Measurements from ENCODE around the gene SPC24.

The SPC24 gene

DNA sequence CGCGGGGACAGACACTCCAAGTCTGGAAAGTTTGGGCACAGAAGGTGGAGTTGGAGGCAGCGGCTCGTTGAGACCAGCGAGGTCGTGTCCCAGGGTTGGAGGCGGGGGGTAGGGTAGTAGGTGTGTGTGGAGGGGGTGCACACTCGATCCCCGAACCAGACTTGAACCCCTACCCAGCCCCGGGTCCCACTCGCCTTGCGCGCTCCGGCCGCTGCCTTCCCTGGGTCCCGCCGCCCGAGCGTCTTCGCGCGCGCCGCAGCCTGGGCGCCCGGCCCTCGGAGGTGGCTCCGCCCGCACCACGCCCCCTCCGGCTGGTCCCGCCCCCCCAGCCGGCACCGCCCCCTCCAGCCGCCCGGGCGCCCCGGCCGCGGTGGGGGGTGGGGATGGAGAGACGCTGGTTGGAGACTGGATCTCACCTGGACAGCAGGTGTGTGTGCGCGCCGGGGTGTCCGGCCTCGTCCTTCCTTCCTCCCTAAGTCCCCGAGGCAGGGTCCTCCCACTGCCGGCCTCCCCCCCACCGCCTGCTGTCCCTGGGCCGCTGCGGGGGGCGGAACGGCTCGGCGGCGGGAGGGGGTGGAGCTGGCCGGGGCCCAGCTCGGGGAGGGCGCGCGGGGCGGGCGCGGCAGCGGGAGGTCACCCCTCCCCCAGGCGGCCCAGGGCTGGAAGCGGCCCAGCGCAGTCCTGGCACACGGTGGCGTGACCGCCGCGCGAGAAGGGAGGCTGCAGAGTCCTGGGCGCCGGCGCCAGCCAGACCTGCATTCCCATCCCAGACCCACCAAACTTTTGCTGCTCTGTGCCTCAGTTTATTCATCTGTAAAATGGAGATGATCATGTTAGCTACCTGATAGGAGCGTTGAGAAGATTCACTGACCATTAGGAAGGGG lies 42.0 kb upstream of the SPC24 start, which contains the start of gene KANK2:
KANK2 (minus strand) TSS at position 255 of the 884 bp plus-strand sequence. CDS start 3,034 bp downstream, outside the sequence.
- Histone ChIP-seq H3K27me3 (no peaks in the 10 kb centered on the region), H3K36me3 (peaks cover 2% of the 10 kb centered on the region), H3K4me1 (no peaks in the 10 kb centered on the region), H3K4me3 (ENCODE audit: low read depth, low read length) (peak within 1 kb of the TSS; percentile 67), H3K9me3 (no peaks in the 10 kb centered on the region)
- TF ChIP-seq, protein P1, sequence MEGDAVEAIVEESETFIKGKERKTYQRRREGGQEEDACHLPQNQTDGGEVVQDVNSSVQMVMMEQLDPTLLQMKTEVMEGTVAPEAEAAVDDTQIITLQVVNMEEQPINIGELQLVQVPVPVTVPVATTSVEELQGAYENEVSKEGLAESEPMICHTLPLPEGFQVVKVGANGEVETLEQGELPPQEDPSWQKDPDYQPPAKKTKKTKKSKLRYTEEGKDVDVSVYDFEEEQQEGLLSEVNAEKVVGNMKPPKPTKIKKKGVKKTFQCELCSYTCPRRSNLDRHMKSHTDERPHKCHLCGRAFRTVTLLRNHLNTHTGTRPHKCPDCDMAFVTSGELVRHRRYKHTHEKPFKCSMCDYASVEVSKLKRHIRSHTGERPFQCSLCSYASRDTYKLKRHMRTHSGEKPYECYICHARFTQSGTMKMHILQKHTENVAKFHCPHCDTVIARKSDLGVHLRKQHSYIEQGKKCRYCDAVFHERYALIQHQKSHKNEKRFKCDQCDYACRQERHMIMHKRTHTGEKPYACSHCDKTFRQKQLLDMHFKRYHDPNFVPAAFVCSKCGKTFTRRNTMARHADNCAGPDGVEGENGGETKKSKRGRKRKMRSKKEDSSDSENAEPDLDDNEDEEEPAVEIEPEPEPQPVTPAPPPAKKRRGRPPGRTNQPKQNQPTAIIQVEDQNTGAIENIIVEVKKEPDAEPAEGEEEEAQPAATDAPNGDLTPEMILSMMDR (IDR thresholded peaks at IDR 0.05; ENCODE audit: low read depth, low read length) = no peak
- peak; percentile 88 for DNase-seq

DNA sequence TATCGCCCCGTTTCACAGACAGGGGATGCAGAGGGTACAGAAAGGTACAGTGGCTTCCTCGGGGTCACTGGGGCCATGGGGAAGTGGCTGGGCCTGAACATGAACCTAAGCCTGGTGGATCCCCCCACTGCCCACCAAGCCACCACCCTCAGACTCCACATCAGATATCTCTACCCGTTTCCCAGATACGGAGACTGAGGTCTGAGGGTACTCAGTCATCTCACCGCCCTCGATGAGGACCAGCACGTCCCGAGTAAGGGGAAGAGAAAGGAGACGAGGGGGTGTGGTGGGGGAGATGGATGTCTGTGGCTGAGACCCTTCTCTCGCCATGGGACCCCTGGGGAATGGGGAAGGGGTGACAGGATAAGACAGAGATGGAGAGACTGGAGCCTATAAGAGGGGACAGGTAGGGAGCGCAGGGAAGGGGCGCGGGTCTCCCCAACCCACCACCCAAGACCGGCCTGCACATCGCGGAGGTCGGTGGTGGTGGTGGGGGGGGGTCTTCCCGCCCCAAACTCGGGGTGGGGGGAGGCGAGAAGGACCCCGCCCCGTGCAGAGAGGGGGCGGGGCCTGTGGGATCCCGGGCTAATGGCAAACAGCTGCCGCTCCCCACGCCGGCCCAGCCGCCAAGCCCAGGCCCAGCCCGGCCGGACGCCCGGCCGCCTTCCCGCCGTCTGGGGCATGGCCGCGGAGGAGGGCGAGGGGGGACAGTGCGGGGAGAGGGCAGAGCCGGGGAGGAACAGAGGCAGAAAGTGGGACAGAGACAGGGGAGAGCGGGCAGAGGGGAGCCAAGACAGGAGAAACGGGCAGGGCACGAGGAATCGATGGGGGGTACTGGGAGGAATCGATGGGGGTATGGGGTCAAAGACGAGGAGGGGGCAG lies 41.1 kb upstream of the SPC24 start:
- Histone ChIP-seq H3K36me3 (peaks cover 6% of the 10 kb centered on the region), H3K4me1 (no peaks in the 10 kb centered on the region), H3K4me3 (ENCODE audit: low read depth, low read length) (peak overlapping the region; percentile 67), H3K27me3 (no peaks in the 10 kb centered on the region), H3K9me3 (no peaks in the 10 kb centered on the region)
- TF ChIP-seq, protein P1 (IDR thresholded peaks at IDR 0.05; ENCODE audit: low read depth, low read length) = no peak
- DNase-seq = peak; percentile 48

- DNase-seq = no peak
- TF ChIP-seq, protein P1 (IDR thresholded peaks at IDR 0.05; ENCODE audit: low read depth, low read length) = no peak
- H3K4me3 ChIP-seq (ENCODE audit: low read depth, low read length) = no peak overlapping the region
- H3K27me3 ChIP-seq = no peaks in the 10 kb centered on the region
- H3K36me3 ChIP-seq = peaks cover 6% of the 10 kb centered on the region
- H3K4me1 ChIP-seq = no peaks in the 10 kb centered on the region
- H3K9me3 ChIP-seq = no peaks in the 10 kb centered on the region
Measured at GRCh38 chr19:11195681-11196080, 40.1 kb upstream of the SPC24 start.

GRCh38 chr19:11194656-11195558 lies 39.3 kb upstream of the SPC24 start:
- Histone ChIP-seq H3K27me3 (no peaks in the 10 kb centered on the region), H3K9me3 (no peaks in the 10 kb centered on the region), H3K4me3 (ENCODE audit: low read depth, low read length) (no peak overlapping the region), H3K4me1 (no peaks in the 10 kb centered on the region), H3K36me3 (peaks cover 6% of the 10 kb centered on the region)
- TF ChIP-seq, protein P1 (IDR thresholded peaks at IDR 0.05; ENCODE audit: low read depth, low read length) = no peak
- no peak for DNase-seq

- Histone ChIP-seq H3K9me3 (no peaks in the 10 kb centered on the region), H3K27me3 (no peaks in the 10 kb centered on the region), H3K4me3 (ENCODE audit: low read depth, low read length) (no peak overlapping the region), H3K4me1 (no peaks in the 10 kb centered on the region; the same call in 1 of the 2 replicates), H3K36me3 (peaks cover 6% of the 10 kb centered on the region)
- no peak for DNase-seq
- TF ChIP-seq, protein P1 (IDR thresholded peaks at IDR 0.05; ENCODE audit: low read depth, low read length) = no peak
Measured at GRCh38 chr19:11194173-11194572, 38.6 kb upstream of the SPC24 start.

Measured in BE2C (cell line).